IMR-90 (cell line): ENCODE measurements around the gene CTIF. TPM values are rescaled to one million over a fixed set of nuclear protein-coding genes. Genes with fewer than 3 reads are reported as not detected.

ENCODE experiments used
- ATAC-seq: fragments of 200-7000 bp; cut with Tn5 transposase; 2 replicates; pipeline ENCODE4 v1.9.1; 2020; ENCODE audit warnings: low read depth, mild to moderate bottlenecking, moderate library complexity
- BruUV-seq: library from RNA; stranded (reverse); fragments of 400-500 nt; replicated peaks from 2 replicates; lab custom pipeline; 2021; lab: Mats Ljungman, UMichigan
- CTCF ChIA-PET: fragments of 300-600 bp; formaldehyde crosslinking; extraction: SDS; loops from one replicate; lab custom pipeline; 2021; ENCODE audit warnings: antibody characterized with exemption; lab: Yijun Ruan, JAX
- POLR2A ChIA-PET: fragments of 300-600 bp; sonication (Branson Sonifier 250); formaldehyde crosslinking; loops from one replicate; lab custom pipeline; 2022; ENCODE audit warnings: antibody characterized with exemption; ENCODE audit not compliant: unreplicated experiment; lab: Charles Lee
- DNase-seq: peaks from one replicate; pipeline ENCODE4 v3.0.0; 2013
- H2AFZ ChIP-seq: replicated peaks from 2 replicates; pipeline ENCODE3; 2013; ENCODE audit warnings: low read length, mild to moderate bottlenecking; ENCODE audit not compliant: poor library complexity
- H2AK5ac ChIP-seq: 2 replicates; pipeline ENCODE4 v1.6.1; 2013; ENCODE audit warnings: low read depth, low read length, inconsistent platforms
- H2AK9ac ChIP-seq: replicated peaks from 2 replicates; pipeline ENCODE3; 2013; ENCODE audit warnings: mild to moderate bottlenecking, low read depth, low read length, moderate library complexity; ENCODE audit not compliant: poor library complexity
- H2BK120ac ChIP-seq: 2 replicates; pipeline ENCODE4 v1.6.1; 2013; ENCODE audit warnings: low read depth, low read length, inconsistent platforms
- H2BK15ac ChIP-seq: 3 replicates; pipeline ENCODE4 v1.6.1; 2013; ENCODE audit warnings: low read depth, low read length, inconsistent platforms
- H2BK20ac ChIP-seq: 2 replicates; pipeline ENCODE4 v1.6.1; 2013; ENCODE audit warnings: low read depth, mild to moderate bottlenecking, inconsistent platforms, low read length, moderate library complexity
- H2BK5ac ChIP-seq: 2 replicates; pipeline ENCODE4 v1.6.1; 2013; ENCODE audit warnings: mild to moderate bottlenecking, low read depth, low read length, inconsistent platforms; ENCODE audit not compliant: poor library complexity, severe bottlenecking
- H3K14ac ChIP-seq: replicated peaks from 2 replicates; pipeline ENCODE4 v1.6.1; 2013; ENCODE audit warnings: low read depth, low read length, inconsistent platforms
- H3K18ac ChIP-seq: 2 replicates; pipeline ENCODE4 v1.6.1; 2013; ENCODE audit warnings: low read depth, low read length, control low read depth
- H3K23ac ChIP-seq: 2 replicates; pipeline ENCODE4 v1.6.1; 2013; ENCODE audit warnings: low read depth, low read length, inconsistent platforms
- H3K27ac ChIP-seq: 2 replicates; pipeline ENCODE4 v1.5.1; 2013; ENCODE audit warnings: mild to moderate bottlenecking, control low read depth, low read length; ENCODE audit not compliant: insufficient read depth
- H3K27me3 ChIP-seq: 2 replicates; pipeline ENCODE4 v1.6.1; 2013; ENCODE audit warnings: low read length; ENCODE audit not compliant: control insufficient read depth, insufficient read depth
- H3K36me3 ChIP-seq: 2 replicates; pipeline ENCODE4 v1.6.1; 2013; ENCODE audit warnings: low read length, mixed read lengths; ENCODE audit not compliant: control insufficient read depth, insufficient read depth
- H3K4ac ChIP-seq: 2 replicates; pipeline ENCODE4 v1.6.1; 2013; ENCODE audit warnings: low read depth, low read length, inconsistent platforms
- H3K4me1 ChIP-seq: 2 replicates; pipeline ENCODE4 v1.6.1; 2013; ENCODE audit warnings: low read length, mixed read lengths; ENCODE audit not compliant: control insufficient read depth, insufficient read depth
- H3K4me2 ChIP-seq: 2 replicates; pipeline ENCODE4 v1.6.1; 2013; ENCODE audit warnings: low read depth, mild to moderate bottlenecking, control low read depth, low read length, moderate library complexity
- H3K4me3 ChIP-seq: 2 replicates; pipeline ENCODE4 v1.5.1; 2013; ENCODE audit warnings: low read depth, mild to moderate bottlenecking, control low read depth, low read length, moderate library complexity; ENCODE audit not compliant: insufficient read depth
- H3K56ac ChIP-seq: 2 replicates; pipeline ENCODE4 v1.6.1; 2013; ENCODE audit warnings: low read length, inconsistent platforms; ENCODE audit not compliant: insufficient read depth; ENCODE audit errors: extremely low read depth
- H3K79me1 ChIP-seq, 2 experiments: 2 replicates each; pipeline ENCODE4 v1.6.1; 2013; ENCODE audit warnings: low read length in 2 of 2, inconsistent platforms in 1 of 2, low read depth in 1 of 2
- H3K9ac ChIP-seq: 2 replicates; pipeline ENCODE4 v1.6.1; 2013; ENCODE audit warnings: low read depth, low read length, control low read depth
- H3K9me1 ChIP-seq: 2 replicates; pipeline ENCODE4 v1.6.1; 2013; ENCODE audit warnings: low read length, inconsistent platforms; ENCODE audit not compliant: insufficient read depth
- H3K9me3 ChIP-seq: 2 replicates; pipeline ENCODE4 v1.6.1; 2013; ENCODE audit warnings: low read length; ENCODE audit not compliant: control insufficient read depth, insufficient read depth
- H4K20me1 ChIP-seq: 2 replicates; pipeline ENCODE4 v1.6.1; 2013; ENCODE audit warnings: low read length, inconsistent platforms; ENCODE audit not compliant: insufficient read depth
- H4K5ac ChIP-seq: 2 replicates; pipeline ENCODE4 v1.6.1; 2013; ENCODE audit warnings: mild to moderate bottlenecking, low read depth, low read length, control low read depth
- H4K8ac ChIP-seq, 2 experiments: 2 replicates each; pipeline ENCODE4 v1.6.1; 2013; ENCODE audit warnings: low read depth in 2 of 2, low read length in 2 of 2, control low read depth in 1 of 2, inconsistent platforms in 1 of 2
- H4K91ac ChIP-seq: 2 replicates; pipeline ENCODE4 v1.6.1; 2013; ENCODE audit warnings: low read depth, low read length, inconsistent platforms; ENCODE audit not compliant: insufficient read depth
- BHLHE40 ChIP-seq: fragments of 150-350 bp; IDR thresholded peaks from 2 replicates; pipeline ENCODE4 v1.6.1; 2016; ENCODE audit warnings: mild to moderate bottlenecking, low read depth, low read length
- CEBPB ChIP-seq: IDR thresholded peaks from 2 replicates; pipeline ENCODE4 v1.6.1; 2012; ENCODE audit warnings: low read depth, low read length, improper control_type of control experiment
- CHD1 ChIP-seq: IDR thresholded peaks from 2 replicates; pipeline ENCODE4 v1.6.1; 2012; ENCODE audit warnings: low read depth, low read length, improper control_type of control experiment
- FOS ChIP-seq: fragments of 150-350 bp; IDR thresholded peaks from 2 replicates; pipeline ENCODE4 v1.6.1; 2016; ENCODE audit warnings: low read depth, low read length
- MAFK ChIP-seq: IDR thresholded peaks from 2 replicates; pipeline ENCODE4 v1.6.1; 2012; ENCODE audit warnings: low read depth, low read length, improper control_type of control experiment
- MAZ ChIP-seq: IDR thresholded peaks from 2 replicates; pipeline ENCODE4 v1.6.1; 2012; ENCODE audit warnings: low read depth, mild to moderate bottlenecking, low read length, improper control_type of control experiment, moderate library complexity, borderline replicate concordance
- MXI1 ChIP-seq: IDR thresholded peaks from 2 replicates; pipeline ENCODE4 v1.6.1; 2012; ENCODE audit warnings: low read depth, mild to moderate bottlenecking, low read length, moderate library complexity, borderline replicate concordance
- NFE2L2 ChIP-seq: fragments of 150-350 bp; IDR thresholded peaks from 2 replicates; pipeline ENCODE4 v1.6.1; 2016; ENCODE audit warnings: low read depth, mild to moderate bottlenecking, low read length
- RAD21 ChIP-seq: IDR thresholded peaks from 2 replicates; pipeline ENCODE4 v1.6.1; 2012; ENCODE audit warnings: low read length, improper control_type of control experiment
- RCOR1 ChIP-seq: IDR thresholded peaks from 2 replicates; pipeline ENCODE4 v1.6.1; 2012; ENCODE audit warnings: mild to moderate bottlenecking, low read length, improper control_type of control experiment; ENCODE audit not compliant: insufficient replicate concordance
- RFX5 ChIP-seq: IDR thresholded peaks from 2 replicates; pipeline ENCODE4 v1.8.0; 2012; ENCODE audit warnings: low read depth, mild to moderate bottlenecking, low read length, moderate library complexity
- SMC3 ChIP-seq: fragments of 150-350 bp; IDR thresholded peaks from 2 replicates; pipeline ENCODE4 v1.6.1; 2016; ENCODE audit warnings: low read depth, mild to moderate bottlenecking, antibody characterized with exemption, low read length, moderate library complexity
- WGBS, 2 experiments: methylation state at CpG; one replicate each; pipeline versions ENCODE4 v1.1.5 to v1.1.7; 2013; ENCODE audit warnings: missing lambda C conversion rate in 2 of 2; ENCODE audit not compliant: insufficient read length in 1 of 2; ENCODE audit errors: extremely low coverage in 2 of 2; 5-methylcytosine and 5-hydroxymethylcytosine counted together
- dilution Hi-C: fragments of 300-500 bp; cut with HindIII; formaldehyde crosslinking; loops from one replicate; pipeline ENCODE4 v1.14.3; 2018; ENCODE audit warnings: low sequenced_read_pairs; ENCODE audit not compliant: unreplicated experiment
- in situ Hi-C: fragments of 300-500 bp; cut with MboI; formaldehyde crosslinking; loops from 3 replicates; pipeline ENCODE4 v1.14.3; 2019; ENCODE audit warnings: low sequenced_read_pairs, inconsistent platforms, mixed read lengths
- intact Hi-C: fragments of 100-400 bp; cut with micrococcal nuclease; formaldehyde crosslinking; loops from 2 replicates; pipeline ENCODE4 v1.10.0; 2022
- polyA plus RNA-seq, 3 experiments: library from polyadenylated mRNA; depleted of rRNA; stranded (reverse); fragments of >200 nt; gene quantifications; 2 replicates each; pipeline ENCODE4 v1.2.3, GENCODE V29; 2012; ENCODE audit warnings: low replicate concordance in 1 of 3
- total RNA-seq: library from RNA; depleted of rRNA; stranded (reverse); fragments of >200 nt; gene quantifications from 2 replicates; pipeline ENCODE4 v1.2.3, GENCODE V29; 2012
- TF ChIP-seq, protein P1 (sequence below): fragments of 150-350 bp; IDR thresholded peaks from 2 replicates; pipeline ENCODE4 v1.6.1; 2016; ENCODE audit warnings: low read depth, mild to moderate bottlenecking, low read length, moderate library complexity, borderline replicate concordance
- TF ChIP-seq, protein P2 (sequence below): fragments of 150-350 bp; IDR thresholded peaks from 2 replicates; pipeline ENCODE4 v1.6.1; 2017; ENCODE audit warnings: mild to moderate bottlenecking, antibody characterized with exemption, low read length, low read depth
- TF ChIP-seq, protein P3 (sequence below): conservative IDR thresholded peaks from 2 replicates; pipeline ENCODE4 v1.5.1; 2012; ENCODE audit warnings: mild to moderate bottlenecking, low read depth, low read length, improper control_type of control experiment

Gene CTIF
- total and polyA plus RNA-seq, 2 of the 4 experiments (the other 2 are of a cell fraction) = 25.1 to 57.0 TPM

DNA sequence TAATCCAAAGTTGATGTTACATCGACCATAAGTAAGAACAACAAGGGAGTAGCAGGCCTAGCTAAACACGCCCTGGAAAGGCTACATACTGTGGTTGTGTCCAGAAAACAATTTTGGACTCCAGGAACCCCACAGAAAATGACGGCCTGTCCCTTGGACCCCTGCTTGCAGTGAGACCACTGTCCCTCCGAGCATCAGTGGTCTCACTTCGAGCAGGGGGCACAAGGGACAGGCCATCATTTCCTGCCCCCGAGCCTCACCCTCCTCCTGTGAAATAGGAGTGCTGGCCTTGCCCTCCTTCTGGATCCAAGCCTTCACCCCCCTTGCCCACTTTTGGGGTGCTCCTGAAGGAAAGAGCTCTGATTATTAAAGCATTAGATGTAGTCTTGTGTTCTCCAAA, 144.4 kb downstream of the CTIF start:
- dilution Hi-C loops = no loop called here
- Histone ChIP-seq H3K9ac (no peak overlapping the region), H3K56ac (no peak overlapping the region), H3K36me3 (peaks cover 33% of the 10 kb centered on the region), H4K20me1 (peaks cover 40% of the 10 kb centered on the region), H4K91ac (no peak overlapping the region), H4K8ac (no peak overlapping the region), H2BK120ac (no peak overlapping the region), H2AK9ac (no peak overlapping the region), H3K23ac (no peak overlapping the region), H3K4me3 (no peak overlapping the region), H3K4me1 (peaks cover 7% of the 10 kb centered on the region; the same call in 1 of the 2 replicates), H2AK5ac (no peak overlapping the region), H3K14ac (no peak overlapping the region), H2BK5ac (no peak overlapping the region), H4K5ac (no peak overlapping the region), H2BK15ac (no peak overlapping the region), H3K27me3 (no peaks in the 10 kb centered on the region), H3K9me3 (no peaks in the 10 kb centered on the region), H3K18ac (no peak overlapping the region), H2BK20ac (no peak overlapping the region), H3K27ac (no peak overlapping the region), H3K4me2 (no peak overlapping the region), H3K9me1 (peaks cover 17% of the 10 kb centered on the region; the same call in 1 of the 2 replicates), H2AFZ (no peak overlapping the region), H3K79me1 (peaks cover 25 to 73% of the 10 kb centered on the region in 2 experiments), H3K4ac (no peak overlapping the region)
- intact Hi-C loops = no loop called here
- ATAC-seq (no peak), DNase-seq (no peak)
- ChIA-PET POLR2A (no interaction called here), CTCF (no interaction called here)
- in situ Hi-C loops = no loop called here
- TF ChIP-seq RFX5 = no peak
- TF ChIP-seq BHLHE40 = no peak
- no peak for TF ChIP-seq RCOR1
- no peak for TF ChIP-seq CHD1
- no peak for TF ChIP-seq RAD21
- no peak for TF ChIP-seq CEBPB
- TF ChIP-seq, protein P1, sequence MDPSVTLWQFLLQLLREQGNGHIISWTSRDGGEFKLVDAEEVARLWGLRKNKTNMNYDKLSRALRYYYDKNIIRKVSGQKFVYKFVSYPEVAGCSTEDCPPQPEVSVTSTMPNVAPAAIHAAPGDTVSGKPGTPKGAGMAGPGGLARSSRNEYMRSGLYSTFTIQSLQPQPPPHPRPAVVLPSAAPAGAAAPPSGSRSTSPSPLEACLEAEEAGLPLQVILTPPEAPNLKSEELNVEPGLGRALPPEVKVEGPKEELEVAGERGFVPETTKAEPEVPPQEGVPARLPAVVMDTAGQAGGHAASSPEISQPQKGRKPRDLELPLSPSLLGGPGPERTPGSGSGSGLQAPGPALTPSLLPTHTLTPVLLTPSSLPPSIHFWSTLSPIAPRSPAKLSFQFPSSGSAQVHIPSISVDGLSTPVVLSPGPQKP = no peak
- TF ChIP-seq, protein P2, sequence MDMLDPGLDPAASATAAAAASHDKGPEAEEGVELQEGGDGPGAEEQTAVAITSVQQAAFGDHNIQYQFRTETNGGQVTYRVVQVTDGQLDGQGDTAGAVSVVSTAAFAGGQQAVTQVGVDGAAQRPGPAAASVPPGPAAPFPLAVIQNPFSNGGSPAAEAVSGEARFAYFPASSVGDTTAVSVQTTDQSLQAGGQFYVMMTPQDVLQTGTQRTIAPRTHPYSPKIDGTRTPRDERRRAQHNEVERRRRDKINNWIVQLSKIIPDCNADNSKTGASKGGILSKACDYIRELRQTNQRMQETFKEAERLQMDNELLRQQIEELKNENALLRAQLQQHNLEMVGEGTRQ = no peak
- no peak for TF ChIP-seq MAZ
- TF ChIP-seq, protein P3, sequence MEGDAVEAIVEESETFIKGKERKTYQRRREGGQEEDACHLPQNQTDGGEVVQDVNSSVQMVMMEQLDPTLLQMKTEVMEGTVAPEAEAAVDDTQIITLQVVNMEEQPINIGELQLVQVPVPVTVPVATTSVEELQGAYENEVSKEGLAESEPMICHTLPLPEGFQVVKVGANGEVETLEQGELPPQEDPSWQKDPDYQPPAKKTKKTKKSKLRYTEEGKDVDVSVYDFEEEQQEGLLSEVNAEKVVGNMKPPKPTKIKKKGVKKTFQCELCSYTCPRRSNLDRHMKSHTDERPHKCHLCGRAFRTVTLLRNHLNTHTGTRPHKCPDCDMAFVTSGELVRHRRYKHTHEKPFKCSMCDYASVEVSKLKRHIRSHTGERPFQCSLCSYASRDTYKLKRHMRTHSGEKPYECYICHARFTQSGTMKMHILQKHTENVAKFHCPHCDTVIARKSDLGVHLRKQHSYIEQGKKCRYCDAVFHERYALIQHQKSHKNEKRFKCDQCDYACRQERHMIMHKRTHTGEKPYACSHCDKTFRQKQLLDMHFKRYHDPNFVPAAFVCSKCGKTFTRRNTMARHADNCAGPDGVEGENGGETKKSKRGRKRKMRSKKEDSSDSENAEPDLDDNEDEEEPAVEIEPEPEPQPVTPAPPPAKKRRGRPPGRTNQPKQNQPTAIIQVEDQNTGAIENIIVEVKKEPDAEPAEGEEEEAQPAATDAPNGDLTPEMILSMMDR = no peak
- no peak for TF ChIP-seq MAFK
- TF ChIP-seq FOS = no peak
- no peak for TF ChIP-seq MXI1
- no peak for TF ChIP-seq NFE2L2
- no peak for TF ChIP-seq SMC3
- 90% methylated on average over 3 of the region's 6 CpGs; no CpG with 5 or more reads in 1 of the 2 experiments for WGBS, 2 experiments
- BruUV-seq = no TSS peak
